Endothelial cell of umbilical vein (primary cell): ENCODE measurements around the gene PCP2. TPM values are rescaled to one million over a fixed set of nuclear protein-coding genes. Genes with fewer than 3 reads are reported as not detected.

Source experiments
- BruUV-seq: library from RNA; stranded (reverse); fragments of 400-500 nt; replicated peaks from 2 replicates; lab custom pipeline; 2021; lab: Mats Ljungman, UMichigan
- CTCF ChIA-PET: fragments of 300-600, 350-600 bp; sonication (Branson Sonifier 250); formaldehyde crosslinking; loops from one replicate; lab custom pipeline; 2021; ENCODE audit warnings: antibody characterized with exemption, inconsistent platforms; lab: Charles Lee
- POLR2A ChIA-PET: fragments of 300-600, 350-600 bp; sonication (Branson Sonifier 250); formaldehyde crosslinking; loops from one replicate; lab custom pipeline; 2021; ENCODE audit warnings: antibody characterized with exemption, inconsistent platforms; lab: Charles Lee
- DNase-seq: peaks from one replicate; pipeline ENCODE4 v3.0.0-alpha.2; 2011; ENCODE audit warnings: low read depth, low spot score
- FAIRE-seq: peaks from 2 replicates; lab custom pipeline; 2011; peaks lifted over from hg19 to GRCh38; lab: Jason Lieb, UNC
- H2AFZ ChIP-seq: 2 replicates; pipeline ENCODE4 v1.6.0; 2012; ENCODE audit warnings: low read depth, low read length, control low read depth, inconsistent platforms
- H3K27ac ChIP-seq: 2 replicates; pipeline ENCODE4 v1.5.1; 2011; ENCODE audit warnings: low read depth, mild to moderate bottlenecking, control low read depth, low read length, moderate library complexity; ENCODE audit not compliant: insufficient read depth
- H3K27me3 ChIP-seq, 2 experiments: 2 replicates each; pipeline versions ENCODE4 v1.6.0 to v1.6.1; 2011; ENCODE audit warnings: low read length in 2 of 2, mixed read lengths in 1 of 2; ENCODE audit not compliant: control insufficient read depth in 2 of 2, insufficient read depth in 2 of 2
- H3K36me3 ChIP-seq, 2 experiments: 2 replicates in 1 of 2; 3 replicates in 1 of 2; pipeline ENCODE4 v1.5.1; 2011; ENCODE audit warnings: low read length in 2 of 2, mild to moderate bottlenecking in 1 of 2, moderate library complexity in 1 of 2; ENCODE audit not compliant: control insufficient read depth in 2 of 2, insufficient read depth in 2 of 2; ENCODE audit errors: extremely low read depth in 1 of 2
- H3K4me1 ChIP-seq: 3 replicates; pipeline ENCODE4 v1.5.1; 2011; ENCODE audit warnings: mild to moderate bottlenecking, low read length; ENCODE audit not compliant: control insufficient read depth, insufficient read depth; ENCODE audit errors: extremely low read depth
- H3K4me2 ChIP-seq: 2 replicates; pipeline ENCODE4 v1.6.1; 2011; ENCODE audit warnings: low read length, control low read depth, mixed read lengths; ENCODE audit not compliant: insufficient read depth
- H3K4me3 ChIP-seq, 3 experiments: fragments of 200-600 bp in 1 of 3; sonication (generic), shearing (Covaris generic) in 1 of 3; replicated peaks in 1 of 3; 2 replicates each; pipeline ENCODE4 v1.5.1; 2011 to 2016; ENCODE audit warnings: control low read depth in 3 of 3, low read length in 3 of 3, mild to moderate bottlenecking in 2 of 3, inconsistent platforms in 1 of 3, low read depth in 1 of 3, moderate library complexity in 1 of 3; ENCODE audit not compliant: insufficient read depth in 1 of 3
- H3K79me2 ChIP-seq: 2 replicates; pipeline ENCODE4 v1.6.0; 2012; ENCODE audit warnings: low read length, inconsistent platforms; ENCODE audit not compliant: control insufficient read depth, insufficient read depth
- H3K9ac ChIP-seq: replicated peaks from 2 replicates; pipeline ENCODE3; 2011; ENCODE audit warnings: low read length, control low read depth; ENCODE audit not compliant: insufficient read depth; ENCODE audit errors: extremely low read depth
- H3K9me1 ChIP-seq: replicated peaks from 3 replicates; pipeline ENCODE4 v1.6.0; 2011; ENCODE audit warnings: mild to moderate bottlenecking, low read length; ENCODE audit not compliant: control insufficient read depth, insufficient read depth; ENCODE audit errors: extremely low read depth
- H3K9me3 ChIP-seq: replicated peaks from 2 replicates; pipeline ENCODE4 v1.5.1; 2012; ENCODE audit warnings: low read length, inconsistent platforms; ENCODE audit not compliant: control insufficient read depth, insufficient read depth
- H4K20me1 ChIP-seq: replicated peaks from 2 replicates; pipeline ENCODE3; 2011; ENCODE audit warnings: mild to moderate bottlenecking, low read length; ENCODE audit not compliant: control insufficient read depth, insufficient read depth; ENCODE audit errors: extremely low read depth
- CTCF ChIP-seq, 2 donors: IDR thresholded peaks; 1 replicate in 1 of 2; 2 replicates in 1 of 2; pipeline ENCODE4 v1.5.1; 2011; ENCODE audit warnings: low read length in 2 of 2, mild to moderate bottlenecking in 2 of 2, moderate library complexity in 2 of 2, control low read depth in 1 of 2, inconsistent platforms in 1 of 2, low read depth in 1 of 2; ENCODE audit not compliant: insufficient read depth in 1 of 2; ENCODE audit errors: extremely low read depth in 1 of 2
- EZH2 ChIP-seq: IDR thresholded peaks from 2 replicates; pipeline ENCODE4 v1.6.1; 2012; ENCODE audit warnings: borderline replicate concordance, low read depth, mild to moderate bottlenecking, moderate library complexity, low read length, inconsistent platforms; ENCODE audit not compliant: severe bottlenecking
- FOS ChIP-seq: IDR thresholded peaks from 2 replicates; pipeline ENCODE4 v1.6.1; 2011; ENCODE audit warnings: mild to moderate bottlenecking, low read length, moderate library complexity, borderline replicate concordance; ENCODE audit not compliant: insufficient read depth
- GATA2 ChIP-seq: IDR thresholded peaks from 2 replicates; pipeline ENCODE4 v1.7.0; 2011; ENCODE audit warnings: low read depth, mild to moderate bottlenecking, moderate library complexity, mixed read lengths, low read length; ENCODE audit not compliant: insufficient read length, insufficient read depth
- JUN ChIP-seq: IDR thresholded peaks from 2 replicates; pipeline ENCODE4 v1.6.1; 2011; ENCODE audit warnings: borderline replicate concordance, low read depth; ENCODE audit not compliant: insufficient read length, insufficient read depth
- MAX ChIP-seq: IDR thresholded peaks from 2 replicates; pipeline ENCODE4 v1.6.1; 2011; ENCODE audit not compliant: insufficient read depth, insufficient read length
- MYC ChIP-seq: IDR thresholded peaks from one replicate; pipeline ENCODE4 v1.6.1; 2011; ENCODE audit warnings: mild to moderate bottlenecking, low read depth, low read length
- POLR2A ChIP-seq: IDR thresholded peaks from 2 replicates; pipeline ENCODE4 v1.6.1; 2012; ENCODE audit warnings: low read depth, mild to moderate bottlenecking, control low read depth, low read length
- POLR2AphosphoS5 ChIP-seq: IDR thresholded peaks from 2 replicates; pipeline ENCODE4 v1.6.1; 2012; ENCODE audit warnings: low read depth, mild to moderate bottlenecking, control low read depth, low read length, moderate library complexity; ENCODE audit not compliant: insufficient read depth
- dilution Hi-C: fragments of 300-500 bp; cut with MboI; formaldehyde crosslinking; loops from one replicate; pipeline ENCODE4 v1.15.0; 2019; ENCODE audit warnings: low sequenced_read_pairs; ENCODE audit not compliant: extremely low pct_ligation_motif_present
- intact Hi-C: fragments of 100-400 bp; cut with micrococcal nuclease; formaldehyde crosslinking; loops from one replicate; pipeline ENCODE4 v1.10.0; 2022
- polyA plus RNA-seq, 4 experiments: library from polyadenylated mRNA; depleted of rRNA in 3 of 4; stranded (reverse) in 3 of 4; unstranded in 1 of 4; fragments of >200 nt; gene quantifications; 2 replicates each; pipeline versions ENCODE4 v1.2.1 to v1.2.3, GENCODE V29; 2011 to 2012; ENCODE audit warnings: missing spikeins in 1 of 4
- total RNA-seq: library from RNA; stranded (reverse); gene quantifications from 2 replicates; pipeline ENCODE4 v1.2.3, GENCODE V29; 2021

PCP2 gene
- total and polyA plus RNA-seq, 2 donors (not counting 3 experiments of a cell fraction or from before 2014, with no cell fraction given), result not detected

- ChIA-PET POLR2A (interaction anchor here (0.6 kb wide), 1 partner anchor 175 kb away, joined by 3 read pairs; no protein-coding TSS in a partner anchor), CTCF (interaction anchor here (0.6 kb wide), 1 partner anchor 16 kb away, joined by 3 read pairs; no protein-coding TSS in a partner anchor)
- H3K4me3 ChIP-seq, result no peak overlapping the region
- H3K9me1 ChIP-seq, result no peaks in the 10 kb centered on the region
- H3K79me2 ChIP-seq, result peaks cover 30% of the 10 kb centered on the region
- H4K20me1 ChIP-seq, result no peaks in the 10 kb centered on the region
- H3K9me3 ChIP-seq, result no peaks in the 10 kb centered on the region
- no peak overlapping the region for H3K9ac ChIP-seq
- no peak overlapping the region for H3K27ac ChIP-seq
- H3K4me1 ChIP-seq, result peaks cover 9% of the 10 kb centered on the region
- dilution Hi-C loops, result no loop called here
- FAIRE-seq (no peak), DNase-seq (no peak)
- peaks cover 2 to 33% of the 10 kb centered on the region in 2 experiments for H3K36me3 ChIP-seq
- H3K4me2 ChIP-seq, result no peak overlapping the region
- no peak overlapping the region for H2AFZ ChIP-seq
- no peaks in the 10 kb centered on the region for H3K27me3 ChIP-seq
- no TSS peak for BruUV-seq
- intact Hi-C loops, result no loop called here
- TF ChIP-seq POLR2AphosphoS5 (no peak), EZH2 (no peak), MAX (no peak), GATA2 (no peak), MYC (no peak), JUN (no peak), POLR2A (no peak), FOS (no peak), CTCF (IDR thresholded peaks at IDR 0.05; ENCODE audit: extremely low read depth in 1 of 2, insufficient read depth in 1 of 2, low read depth in 1 of 2, low read length in 2 of 2) (no peak)
Measured at GRCh38 chr19:7624810-7625209, 8.7 kb downstream of the PCP2 start.
